ENCODE data around the gene CD82.

The CD82 gene

GRCh38 chr11:44561964-44562734 is 3.3 kb upstream of the CD82 start:
- no peak for DNase-seq

- no peak for DNase-seq
These were observed 2.5 kb upstream of the CD82 start for GRCh38 chr11:44562845-44563460.

- DNase-seq, result no peak
These were observed 1.8 kb upstream of the CD82 start for GRCh38 chr11:44563711-44564110.

DNA sequence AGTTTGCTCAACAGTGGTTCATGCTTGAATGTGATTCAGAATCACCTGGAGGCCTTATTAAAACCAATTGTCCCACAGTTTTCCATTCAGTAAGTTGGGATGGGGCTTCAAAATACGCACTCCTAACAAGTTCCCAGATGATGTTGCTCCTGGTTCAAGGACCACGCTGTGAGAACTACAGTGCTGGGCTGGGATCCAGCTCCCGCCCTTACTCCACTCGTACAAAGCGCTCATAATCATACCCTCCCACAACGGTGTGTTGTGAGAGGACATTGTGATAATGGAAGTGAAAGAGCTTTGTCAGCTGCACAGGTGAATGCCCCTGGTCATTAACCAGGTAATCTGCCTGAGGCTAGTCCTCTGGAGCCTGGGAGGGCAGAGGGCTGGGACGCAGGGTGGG is 1.3 kb upstream of the CD82 start:
- peak; percentile 81 for DNase-seq

GRCh38 chr11:44564670-44565210 is 723 bp upstream of the CD82 start:
- peak; percentile 78 for DNase-seq

- peak; percentile 23 for DNase-seq
These were observed 788 bp downstream of the CD82 start for GRCh38 chr11:44565953-44566949.

GRCh38 chr11:44566952-44567875 is 1.8 kb downstream of the CD82 start:
- no peak for DNase-seq

- no peak for DNase-seq
These were observed 2.4 kb downstream of the CD82 start for GRCh38 chr11:44567876-44568256.

DNA sequence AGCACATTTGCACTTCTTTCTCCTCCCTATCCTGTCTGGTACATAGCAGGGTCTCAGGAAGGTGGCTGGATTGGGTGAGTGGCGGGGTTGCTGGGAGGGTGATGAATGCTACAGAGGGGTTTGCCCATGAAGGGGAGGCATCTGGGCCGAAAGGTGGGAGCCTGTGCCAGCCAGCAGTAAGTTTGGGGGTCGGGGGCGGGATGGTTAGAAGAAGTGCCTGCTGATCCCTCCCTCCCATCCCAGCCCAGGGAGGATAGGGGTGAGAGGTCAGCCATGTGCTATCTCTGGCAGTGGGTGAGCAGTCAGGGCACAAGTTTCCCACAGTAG is 2.8 kb downstream of the CD82 start:
- DNase-seq, result no peak

- DNase-seq, result no peak
These were observed 3.4 kb downstream of the CD82 start for GRCh38 chr11:44568658-44569473.

GRCh38 chr11:44570411-44571155 is 5.1 kb downstream of the CD82 start:
- DNase-seq, result no peak

- DNase-seq, result no peak
These were observed 6.4 kb downstream of the CD82 start for GRCh38 chr11:44571871-44572270.

GRCh38 chr11:44572436-44572835 is 7.0 kb downstream of the CD82 start:
- DNase-seq, result no peak

DNA sequence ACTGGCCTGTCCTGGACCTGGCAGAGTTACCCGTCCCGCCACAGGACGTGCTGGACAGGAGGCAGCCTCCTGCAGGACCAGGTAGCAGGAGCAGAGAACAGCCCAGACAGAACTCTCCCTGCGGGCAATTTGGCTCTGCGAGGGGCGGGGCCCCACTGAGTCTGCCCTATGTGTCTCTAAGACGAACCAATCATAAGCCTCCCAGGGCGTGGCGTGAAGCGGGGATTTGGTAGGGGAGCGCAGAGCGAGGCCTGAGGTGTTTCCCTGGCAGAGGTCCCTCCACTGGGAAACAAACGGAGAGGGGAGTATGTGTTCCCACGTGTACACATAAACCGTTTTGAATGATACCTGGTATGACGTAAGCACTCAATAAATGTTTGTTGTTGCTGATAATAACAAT is 7.4 kb downstream of the CD82 start:
- no peak for DNase-seq

- no peak for DNase-seq
These were observed 7.9 kb downstream of the CD82 start for GRCh38 chr11:44573333-44573732.

DNA sequence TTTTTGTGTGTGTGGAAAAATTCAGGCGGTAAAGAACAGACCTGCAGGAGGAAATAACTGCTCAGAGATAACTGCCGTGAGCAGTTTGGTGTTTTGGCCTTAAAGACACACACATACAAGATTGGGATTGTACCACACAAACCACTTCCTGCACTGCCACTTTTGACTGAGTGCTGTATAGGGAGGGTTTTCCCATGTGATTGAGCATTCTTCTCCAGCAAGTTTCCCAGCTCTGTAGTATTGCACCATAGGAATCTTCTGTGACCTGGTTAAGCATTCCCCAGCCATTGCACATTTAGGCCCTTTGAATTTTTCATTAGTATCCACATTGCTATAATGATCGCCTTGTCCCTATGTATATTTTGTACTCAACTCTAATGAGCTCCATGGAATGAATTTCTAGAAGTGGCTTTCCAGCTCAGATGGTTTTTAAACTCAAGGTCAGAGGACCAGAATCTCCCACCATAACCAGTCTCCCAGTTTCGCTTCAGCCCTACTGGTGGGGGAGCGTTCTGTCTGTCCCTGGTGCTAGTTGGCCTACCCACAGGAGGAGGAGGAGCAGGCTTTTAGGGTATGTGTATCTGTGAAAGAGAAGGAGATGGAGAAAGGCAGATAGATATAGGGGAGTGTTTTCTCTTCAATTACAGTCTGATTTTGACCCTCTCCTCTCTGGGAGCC is 9.3 kb downstream of the CD82 start:
- no peak for DNase-seq

DNA sequence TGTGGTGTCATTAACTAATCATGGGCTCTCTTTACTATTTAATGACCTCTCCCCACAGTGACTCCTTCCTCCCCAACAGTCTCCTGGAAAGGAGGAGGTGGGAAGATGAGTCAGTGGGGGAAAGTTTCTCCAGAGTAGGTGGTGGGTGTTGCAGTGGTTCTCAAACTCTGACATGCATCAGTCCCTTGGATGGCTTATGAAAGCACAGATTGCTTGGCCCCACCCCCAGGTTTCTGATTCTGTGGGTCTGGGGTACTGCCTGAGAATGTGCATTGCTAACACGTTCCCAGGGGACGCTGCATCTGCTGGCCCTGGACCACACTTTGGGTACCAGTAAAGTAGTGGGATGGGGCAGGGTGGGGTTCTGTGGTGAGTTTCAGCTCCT is 9.8 kb downstream of the CD82 start:
- no peak for DNase-seq

GRCh38 chr11:44575962-44576361 is 10.5 kb downstream of the CD82 start:
- no peak for DNase-seq

DNA sequence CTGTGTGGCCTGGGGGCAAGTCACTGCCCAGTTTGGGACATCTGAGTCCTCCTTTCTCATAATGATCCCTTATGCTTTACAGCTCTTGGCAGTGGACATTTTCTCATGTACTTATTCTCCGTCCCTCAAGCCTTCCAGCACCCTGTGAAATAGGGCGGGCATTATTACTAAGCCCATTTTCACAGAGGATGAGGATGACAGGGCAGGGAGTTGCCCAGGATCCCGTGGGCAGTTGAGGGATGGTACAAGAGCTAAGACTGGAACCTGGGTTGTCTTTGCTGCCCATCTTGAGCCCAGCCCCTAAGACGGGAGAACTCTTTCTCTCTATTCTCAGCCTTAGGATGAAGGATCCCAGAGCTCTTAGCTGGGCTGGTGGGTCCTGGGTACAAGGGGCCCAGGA is 11.2 kb downstream of the CD82 start:
- DNase-seq, result no peak

- no peak for DNase-seq
These were observed 11.9 kb downstream of the CD82 start for GRCh38 chr11:44577231-44577830.
